Vein endothelial cell (primary cell): ENCODE measurements around the gene NDUFB5. TPM values are rescaled to one million over a fixed set of nuclear protein-coding genes. Genes with fewer than 3 reads are reported as not detected.

Experiments
- small RNA-seq: library from RNA; depleted of rRNA; stranded (forward); fragments of <200 nt; gene quantifications from one replicate; pipeline ENCODE3, GENCODE V24; 2012
- total RNA-seq: library from RNA; depleted of rRNA; stranded (reverse); fragments of >200 nt; gene quantifications from 2 replicates; pipeline ENCODE4 v1.2.3, GENCODE V29; 2012

Gene NDUFB5
- total RNA-seq: 79.1 and 90.8 TPM in 2 replicates

DNA sequence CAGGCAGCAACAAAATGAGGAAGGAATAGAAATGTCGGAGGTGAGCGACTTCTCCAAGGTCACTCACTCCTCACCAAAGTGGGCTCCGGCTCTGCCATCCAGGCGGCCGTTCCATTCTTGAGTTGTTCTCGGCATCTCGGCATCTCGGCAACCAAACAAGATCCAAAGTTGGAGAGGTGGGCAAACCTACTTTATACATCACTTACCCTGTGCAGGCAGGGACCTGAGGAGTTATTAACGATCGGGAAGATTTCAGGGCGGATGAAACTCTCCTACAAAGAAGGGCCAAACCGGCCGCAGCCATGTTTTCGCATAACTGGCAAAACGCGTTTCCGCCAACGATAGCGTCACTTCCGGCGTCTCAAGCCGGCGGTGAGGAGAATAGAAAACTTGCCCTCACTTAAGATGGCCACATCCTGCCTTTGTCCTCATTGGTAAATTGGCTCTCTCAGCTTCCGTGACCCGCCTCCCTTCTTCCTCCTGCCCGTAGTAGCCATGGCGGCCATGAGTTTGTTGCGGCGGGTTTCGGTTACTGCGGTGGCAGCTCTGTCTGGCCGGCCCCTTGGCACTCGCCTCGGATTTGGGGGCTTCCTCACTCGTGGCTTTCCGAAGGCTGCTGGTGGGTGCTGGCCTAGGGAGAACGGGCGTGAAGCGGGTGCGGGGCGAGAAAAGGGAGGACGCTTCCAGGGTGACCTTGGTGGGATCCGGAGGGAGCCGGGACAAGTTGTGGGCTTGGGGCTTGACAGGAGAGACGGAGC is at the start of gene NDUFB5, which contains the start of gene MRPL47:
Gene NDUFB5 (plus strand): TSS at position 474 of the 758 bp plus-strand sequence. CDS start 22 bp downstream, at position 496.
Gene MRPL47 (minus strand): TSS at position 318 of the 758 bp plus-strand sequence. CDS start 14 bp downstream, at position 304.

DNA sequence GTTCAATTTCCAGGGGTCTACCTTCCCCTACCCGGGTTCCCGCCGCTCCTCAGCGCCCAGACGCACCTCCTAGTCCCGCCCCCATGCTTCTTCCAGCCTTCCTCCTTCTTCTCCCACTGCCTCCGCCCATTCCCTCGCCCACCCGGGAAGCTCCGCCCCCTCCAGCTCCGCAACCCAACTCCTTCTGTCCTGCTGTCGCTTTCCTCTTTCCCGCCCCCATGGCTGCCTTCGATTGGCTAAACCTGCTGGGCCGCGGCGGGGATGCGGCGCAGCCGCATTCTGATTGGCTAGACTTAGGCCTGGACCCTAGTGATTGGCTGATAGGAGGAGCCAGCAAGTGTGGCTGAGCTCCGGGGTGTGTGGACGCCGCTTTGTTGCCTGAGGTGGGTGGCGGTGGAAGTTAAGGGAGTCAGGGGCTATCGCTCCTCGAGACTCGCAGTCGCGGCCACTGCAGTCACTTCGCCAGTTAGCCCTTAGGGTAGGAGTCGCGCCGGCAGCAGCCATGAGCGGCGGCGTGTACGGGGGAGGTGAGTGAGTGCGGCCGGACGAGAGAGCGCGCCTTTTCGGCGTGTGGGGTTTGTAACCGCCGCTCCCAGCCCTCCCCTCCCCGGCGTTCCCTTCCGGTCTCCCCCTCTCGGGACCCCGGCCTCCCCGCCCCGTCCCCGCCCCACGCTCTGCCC is 41.9 kb upstream of the NDUFB5 start, which contains the start of gene ACTL6A:
Gene ACTL6A (plus strand): TSS at position 336 of the 680 bp plus-strand sequence. CDS start 167 bp downstream, at position 503.

DNA sequence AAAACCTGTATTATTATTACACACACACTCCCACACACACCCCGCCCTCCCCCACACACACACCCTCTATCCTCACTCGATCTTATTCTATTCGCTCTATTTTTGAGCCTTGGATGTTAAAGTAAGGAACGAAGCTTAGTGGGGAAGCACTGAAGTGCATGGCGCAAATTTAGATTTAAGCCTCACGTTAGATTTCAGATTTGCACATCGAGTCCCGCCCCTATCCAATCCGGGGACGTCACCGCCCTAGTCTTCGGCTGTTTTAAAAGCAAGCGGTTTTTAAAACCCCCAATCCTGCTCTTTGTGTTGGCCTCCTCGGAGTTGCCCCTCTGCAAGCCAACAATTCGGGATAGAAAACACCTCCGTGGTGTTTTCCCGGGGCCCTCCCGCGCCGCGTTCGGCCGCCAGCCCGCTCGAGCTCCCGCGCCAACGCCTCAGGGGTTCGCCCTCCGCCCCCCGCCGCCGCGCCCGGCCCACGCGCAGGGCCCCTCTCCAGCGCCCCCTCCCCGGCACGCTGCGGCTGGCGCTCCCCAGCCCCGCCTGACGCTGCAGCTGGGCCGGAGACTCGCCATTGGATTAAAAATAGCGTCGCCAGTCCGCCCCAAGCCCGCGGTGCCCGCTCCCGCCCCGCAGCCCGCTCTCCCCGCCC is 48.0 kb downstream of the NDUFB5 start, which contains the start of gene USP13:
Gene USP13 (plus strand): TSS at position 594 of the 649 bp plus-strand sequence. CDS start 186 bp downstream, outside the sequence.

Small RNAs within 50 kb of the gene (small RNA-seq; reads per million reads assigned to genes)
- gene AC090425.1 (not detected), gene RF01210 (not detected)

Other genes with a start within 250 kb of the NDUFB5 start
- 88.2 and 97.2 TPM in 2 replicates for gene GNB4, start 153.3 kb upstream of the NDUFB5 start, total RNA-seq
- gene ACTL6A, start 41.9 kb upstream of the NDUFB5 start, total RNA-seq: 47.4 and 73.2 TPM in 2 replicates
- gene MRPL47, start 156 bp upstream of the NDUFB5 start, total RNA-seq: 30.1 and 36.4 TPM in 2 replicates
- gene USP13, start 48.2 kb downstream of the NDUFB5 start, total RNA-seq: 10.8 and 16.9 TPM in 2 replicates